ENCODE measurements around the gene ZNF76.

GRCh38 chr6:35230950-35231349 is 28.6 kb upstream of the ZNF76 start:
- TF ChIP-seq CTCF (IDR thresholded peaks at IDR 0.05) (no peak), POLR2A (IDR thresholded peaks at IDR 0.05) (no peak), EP300 (IDR thresholded peaks at IDR 0.05) (no peak), POLR2AphosphoS5 (IDR thresholded peaks at IDR 0.05) (no peak)

Data from stomach (tissue), 4 donors.